Fibroblast of skin of back (primary cell): ENCODE results near the gene ATXN7L1.
A peak's percentile ranks its signal among the peaks of the same experiment; 100 is the strongest.

ENCODE experiments used
- DNase-seq: peaks from one replicate; pipeline ENCODE4 v3.0.0-alpha.2; 2013

Gene ATXN7L1

DNA sequence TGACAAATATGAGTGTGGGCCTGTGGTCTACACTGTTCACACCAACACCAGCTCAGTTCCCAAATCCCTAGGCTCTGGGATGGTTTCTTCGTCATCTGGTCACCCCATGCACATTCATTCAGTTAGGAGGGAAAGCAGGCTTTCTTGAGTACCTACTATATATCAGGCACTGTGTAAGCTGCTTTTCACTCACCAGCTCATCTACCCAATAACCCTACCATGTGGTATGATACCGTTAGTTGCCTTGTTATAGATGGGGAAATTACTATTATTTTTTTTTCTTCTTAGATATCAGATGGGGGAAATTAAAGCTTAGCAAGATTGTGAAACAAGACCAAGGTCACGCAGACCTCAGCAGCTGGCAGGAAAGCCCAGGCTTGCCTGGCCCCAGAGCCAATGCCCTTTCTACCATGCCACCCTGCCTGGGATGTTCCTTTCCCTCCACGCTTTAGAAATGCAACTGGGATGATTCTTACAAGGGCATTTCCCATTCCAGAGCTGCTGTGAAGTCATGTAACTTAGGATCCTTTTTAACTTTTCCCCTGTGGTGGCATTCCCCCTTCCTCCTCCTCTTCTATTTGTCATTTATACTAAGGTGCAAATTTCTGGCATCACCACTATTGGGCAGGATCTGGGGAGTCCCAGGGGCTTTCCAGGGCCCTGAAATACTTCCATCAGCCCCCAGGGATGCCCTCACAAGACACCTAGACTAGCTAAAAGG lies 202.0 kb downstream of the ATXN7L1 start:
- no peak for DNase-seq

DNA sequence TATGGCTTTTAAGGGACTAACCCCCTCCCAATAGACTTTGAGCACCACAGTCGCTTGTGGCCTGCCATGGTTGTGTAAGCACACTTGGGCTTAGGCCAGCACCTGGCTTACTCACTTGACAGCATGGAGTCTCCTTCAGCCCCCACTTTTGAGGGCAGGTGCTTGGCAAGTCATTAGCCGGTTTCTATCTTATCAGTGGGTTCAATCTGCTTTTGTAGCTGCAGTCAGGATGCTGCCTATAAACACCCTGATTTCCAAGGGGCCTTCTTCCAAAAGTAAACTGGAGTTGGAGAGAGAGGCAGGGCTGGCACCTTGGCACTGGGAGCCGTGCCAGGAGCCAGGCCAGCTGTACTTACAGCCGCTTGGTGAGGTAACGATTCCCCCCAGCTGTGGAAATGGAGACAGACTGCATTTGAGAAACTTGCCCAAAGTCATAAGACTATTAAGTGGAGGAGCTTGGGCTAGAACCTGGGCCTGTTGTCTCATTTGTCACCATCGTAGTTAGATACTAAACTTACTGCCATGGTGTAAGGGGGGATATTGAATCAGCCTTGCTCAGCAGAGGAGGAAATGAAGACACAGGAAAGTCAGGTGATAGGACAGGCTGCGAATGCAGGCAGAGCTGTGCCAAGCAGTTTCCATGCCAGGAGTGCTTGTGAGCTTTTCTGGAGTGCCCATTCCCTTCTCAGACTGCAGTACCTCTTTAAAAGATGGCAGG lies 202.9 kb downstream of the ATXN7L1 start:
- no peak for DNase-seq

DNA sequence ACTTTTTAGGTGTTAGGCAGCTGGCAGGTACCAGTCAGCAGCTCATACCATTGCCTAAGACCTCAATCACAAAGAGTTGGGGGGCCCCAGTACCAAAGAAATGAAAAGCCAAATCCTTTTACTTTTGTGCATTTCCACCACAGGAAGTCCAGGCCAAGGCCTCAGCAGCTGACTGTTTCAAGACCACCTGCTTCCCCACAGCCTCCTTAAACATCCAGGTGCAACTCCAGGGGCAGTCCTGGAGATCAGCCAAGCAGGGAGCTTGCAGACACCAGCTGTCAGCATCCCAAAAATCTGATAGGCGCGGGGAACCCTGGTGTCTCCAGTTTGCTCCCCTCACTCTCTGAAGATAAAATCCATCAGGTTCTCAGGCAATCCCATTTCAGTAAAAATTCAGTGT lies 203.6 kb downstream of the ATXN7L1 start:
- no peak for DNase-seq

DNA sequence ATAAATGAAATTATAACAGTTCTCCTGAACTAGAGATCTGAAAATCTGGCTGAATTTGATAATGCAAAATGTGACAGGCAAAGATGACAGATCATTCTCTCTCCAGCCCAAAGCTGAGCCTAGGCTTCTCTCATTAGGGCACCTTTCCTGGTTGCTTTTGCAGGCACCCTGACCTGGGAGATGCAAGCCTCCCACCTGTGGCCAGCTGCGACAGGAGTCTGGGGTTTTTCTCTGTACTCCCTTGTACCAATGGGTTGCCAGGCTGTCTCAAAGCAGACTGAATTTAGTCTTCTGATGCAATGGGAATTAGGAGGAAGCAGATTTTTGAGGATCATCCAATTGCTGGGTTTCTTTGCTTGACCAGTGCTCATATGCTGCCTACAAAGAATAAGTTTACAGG lies 210.1 kb downstream of the ATXN7L1 start:
- DNase-seq, result no peak

DNA sequence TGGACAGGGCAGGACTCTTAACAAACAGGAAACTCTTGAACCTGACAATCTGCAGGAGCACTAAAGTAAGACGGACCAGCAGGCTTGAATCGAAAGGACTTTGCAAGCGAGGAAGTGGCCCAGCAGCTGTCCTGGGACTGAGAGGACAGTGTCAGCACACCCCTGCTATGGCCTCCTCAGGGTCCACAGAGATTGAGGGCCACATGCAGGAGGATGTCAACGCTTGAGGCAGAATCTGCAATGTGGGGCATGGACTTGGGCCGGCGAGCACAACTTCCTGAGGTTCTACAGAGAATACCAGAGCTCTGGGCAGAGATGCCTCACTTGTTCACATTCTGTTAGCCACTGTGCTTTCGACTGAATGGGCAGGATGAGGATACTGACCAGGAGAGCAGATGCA lies 210.7 kb downstream of the ATXN7L1 start:
- DNase-seq, result no peak

DNA sequence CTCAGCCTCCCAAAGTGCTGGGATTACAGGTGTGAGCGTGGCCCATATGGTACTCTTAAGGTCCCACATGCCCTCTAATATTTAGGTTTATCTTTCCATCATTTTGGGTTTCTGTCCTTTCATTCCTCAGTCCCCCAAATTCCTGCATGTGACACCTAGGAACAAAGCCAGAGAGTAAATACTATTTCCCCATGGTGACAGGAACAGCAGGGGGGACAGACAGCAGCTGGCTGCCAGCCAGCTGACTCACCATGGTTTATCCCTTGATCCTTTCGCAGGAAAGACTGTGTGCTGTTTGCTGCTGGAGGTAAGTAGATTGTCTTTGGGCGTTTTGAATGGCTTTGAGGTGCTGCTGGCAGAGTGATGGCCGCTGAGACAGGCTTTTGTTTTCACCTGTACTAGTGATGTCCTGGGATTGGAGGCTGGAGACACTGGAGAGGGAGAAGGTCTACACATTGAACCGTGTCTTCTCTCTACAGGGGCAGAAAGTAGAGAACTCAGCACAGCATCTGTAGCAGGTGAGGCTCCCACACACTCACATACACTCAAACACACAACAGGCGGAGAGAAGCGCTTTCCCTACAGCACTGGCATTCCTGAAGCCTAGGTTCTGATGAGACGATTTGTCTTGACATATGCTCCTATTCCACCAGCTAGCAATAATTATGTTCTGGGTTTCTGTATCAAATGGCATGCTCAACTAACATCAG lies 211.4 kb downstream of the ATXN7L1 start:
- peak; percentile 66 for DNase-seq

DNA sequence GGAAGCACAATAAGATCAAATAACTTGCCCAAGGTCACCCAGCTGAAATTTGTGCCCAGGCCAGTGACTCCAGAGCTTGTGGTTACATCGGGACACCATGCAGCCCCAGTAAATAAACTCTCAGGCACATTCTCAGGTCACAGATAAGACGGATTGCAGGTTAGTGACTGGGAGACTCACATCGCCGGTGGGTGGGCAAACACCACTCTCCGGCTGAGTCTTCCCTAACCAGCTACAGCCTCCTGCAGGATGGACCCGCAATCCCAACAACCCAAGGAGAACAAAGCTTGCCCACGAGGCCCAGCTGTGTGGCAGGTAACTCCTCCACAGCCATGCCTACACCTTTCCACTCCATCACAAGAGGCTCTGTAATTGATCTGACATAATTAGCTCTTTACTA lies 213.4 kb downstream of the ATXN7L1 start:
- DNase-seq, result no peak

DNA sequence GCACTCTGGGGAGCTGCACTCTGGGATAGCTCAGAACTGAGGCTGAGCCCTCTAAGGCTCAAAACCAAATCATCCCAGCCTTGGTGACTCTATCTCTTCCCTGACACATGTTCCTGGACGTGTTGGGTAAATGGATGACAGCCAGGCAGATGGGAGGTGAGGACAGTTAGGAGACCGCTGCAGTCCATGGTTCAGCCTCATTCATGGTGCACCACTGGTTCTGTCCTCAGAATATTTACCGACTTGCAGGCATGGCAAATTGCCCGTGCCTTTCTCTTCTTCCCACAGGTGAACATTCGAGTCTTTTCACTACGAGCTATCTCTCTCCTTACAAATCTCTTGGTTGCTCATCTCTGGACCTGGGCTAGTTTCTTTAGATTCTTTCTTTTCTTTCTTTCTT lies 214.8 kb downstream of the ATXN7L1 start:
- no peak for DNase-seq

DNA sequence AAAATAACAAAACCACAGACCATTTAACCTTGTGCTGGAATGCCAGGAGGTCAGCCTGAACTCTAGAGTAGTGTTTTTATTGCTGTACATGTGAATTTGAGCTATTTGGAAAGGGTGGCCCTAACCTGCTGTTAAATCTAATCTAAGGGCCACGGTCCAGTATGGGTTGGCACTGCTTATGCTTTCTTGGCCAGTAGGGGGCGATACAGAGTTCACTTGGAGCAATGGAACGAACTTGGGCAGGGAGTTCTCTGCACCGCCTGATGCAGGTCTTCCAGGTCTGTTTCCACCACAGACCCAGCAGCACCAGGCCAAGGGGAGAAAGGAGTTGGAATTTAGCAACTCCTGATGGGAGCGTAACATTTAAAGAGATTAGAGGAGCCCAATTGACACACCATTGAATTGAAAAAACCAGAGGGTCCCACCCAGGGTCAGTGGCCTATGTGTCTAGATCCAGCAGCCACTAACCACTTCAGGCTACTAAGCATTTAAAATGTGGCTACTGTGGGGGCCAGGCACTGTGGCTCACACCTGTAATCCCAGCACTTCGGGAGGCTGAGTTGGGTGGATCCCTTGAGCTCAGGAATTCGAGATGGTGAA lies 219.4 kb downstream of the ATXN7L1 start:
- DNase-seq, result peak; percentile 12

DNA sequence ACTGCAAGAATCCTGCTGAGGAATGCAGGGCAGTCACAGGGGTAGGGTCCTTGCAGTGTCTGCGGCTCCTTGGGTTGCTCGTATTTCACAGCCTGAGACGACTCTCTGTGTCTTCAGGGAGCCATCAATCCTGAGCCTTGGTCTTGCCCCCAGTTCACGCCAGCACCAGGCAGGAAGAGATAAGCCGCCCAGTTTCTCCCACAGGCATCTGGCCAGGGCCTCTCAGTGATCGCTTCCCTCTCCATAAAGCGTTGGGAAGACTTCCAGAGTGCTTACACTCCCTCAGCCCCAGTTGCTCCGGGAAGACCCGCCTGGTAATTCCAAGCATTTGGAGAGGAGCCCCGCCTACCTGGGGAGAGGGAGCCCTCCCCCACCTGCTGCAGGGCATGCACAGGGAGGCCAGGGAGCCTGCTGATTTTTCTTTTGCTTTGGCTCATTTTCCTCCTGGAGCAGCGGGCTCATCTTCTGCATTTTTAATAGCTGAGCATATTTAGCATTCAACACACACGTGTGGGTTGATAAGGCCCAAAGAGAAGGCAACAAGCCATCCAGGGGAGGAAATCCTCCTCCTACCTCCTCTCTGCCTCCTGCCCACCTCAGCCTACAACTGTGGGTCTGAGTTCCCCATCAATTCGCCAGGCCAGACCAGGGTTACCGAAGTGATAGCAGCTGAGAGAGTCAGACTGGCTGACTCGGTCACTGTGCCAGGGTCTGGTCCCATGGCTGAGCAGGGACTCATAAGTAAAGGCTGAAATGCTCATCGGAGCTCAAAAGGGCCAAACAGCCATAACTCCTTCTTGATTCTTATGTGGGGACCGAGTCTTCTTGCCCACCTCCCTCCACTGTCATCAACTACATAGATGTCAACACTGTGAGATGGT lies 220.7 kb downstream of the ATXN7L1 start:
- DNase-seq, result no peak

DNA sequence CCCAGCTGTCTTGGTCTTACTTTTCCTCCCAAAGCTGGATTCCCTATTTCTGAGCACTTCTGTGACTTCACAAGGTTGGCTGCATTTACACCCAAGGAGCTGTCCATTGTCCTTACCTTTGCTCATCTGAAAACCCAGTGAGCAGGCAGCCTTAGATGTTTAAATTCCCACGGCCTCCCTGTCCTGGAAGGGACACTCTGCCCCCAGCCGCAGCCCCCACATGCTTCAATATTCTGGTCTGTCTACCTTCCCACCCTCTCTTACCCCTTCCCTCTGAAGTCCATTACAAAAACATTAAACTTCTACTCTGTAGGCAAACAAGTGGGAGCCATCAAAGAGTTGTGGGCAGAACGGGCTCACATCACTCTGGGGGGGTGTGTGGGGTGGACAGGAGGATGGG lies 221.3 kb downstream of the ATXN7L1 start:
- peak; percentile 50 for DNase-seq

DNA sequence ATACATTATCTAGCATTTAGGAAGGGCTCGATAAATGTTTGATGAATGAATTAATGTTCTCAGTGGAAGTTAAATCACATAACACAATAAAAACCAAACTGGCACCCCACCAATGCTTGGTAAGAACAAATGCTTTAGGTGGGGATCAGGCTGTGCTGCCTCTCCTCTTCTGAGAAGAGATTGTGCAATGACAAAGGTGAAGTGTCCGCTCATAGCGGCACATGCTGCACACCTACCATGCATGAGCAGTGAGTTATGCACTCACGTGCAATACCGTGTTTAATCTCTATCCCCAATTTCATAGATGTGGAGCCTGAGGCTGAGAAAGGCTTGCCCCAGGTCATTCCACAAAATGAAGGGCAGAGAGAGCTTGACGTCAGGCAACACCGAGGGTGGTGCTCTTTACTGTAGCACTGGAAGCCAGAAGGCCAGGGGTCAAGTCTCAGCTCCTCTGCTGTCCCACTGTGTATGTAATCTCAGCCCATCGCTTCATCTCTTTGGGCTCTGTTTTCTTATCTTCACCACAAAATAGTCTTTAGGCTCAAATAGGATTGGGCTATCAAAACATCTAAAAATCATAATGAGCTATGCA lies 222.2 kb downstream of the ATXN7L1 start:
- no peak for DNase-seq

DNA sequence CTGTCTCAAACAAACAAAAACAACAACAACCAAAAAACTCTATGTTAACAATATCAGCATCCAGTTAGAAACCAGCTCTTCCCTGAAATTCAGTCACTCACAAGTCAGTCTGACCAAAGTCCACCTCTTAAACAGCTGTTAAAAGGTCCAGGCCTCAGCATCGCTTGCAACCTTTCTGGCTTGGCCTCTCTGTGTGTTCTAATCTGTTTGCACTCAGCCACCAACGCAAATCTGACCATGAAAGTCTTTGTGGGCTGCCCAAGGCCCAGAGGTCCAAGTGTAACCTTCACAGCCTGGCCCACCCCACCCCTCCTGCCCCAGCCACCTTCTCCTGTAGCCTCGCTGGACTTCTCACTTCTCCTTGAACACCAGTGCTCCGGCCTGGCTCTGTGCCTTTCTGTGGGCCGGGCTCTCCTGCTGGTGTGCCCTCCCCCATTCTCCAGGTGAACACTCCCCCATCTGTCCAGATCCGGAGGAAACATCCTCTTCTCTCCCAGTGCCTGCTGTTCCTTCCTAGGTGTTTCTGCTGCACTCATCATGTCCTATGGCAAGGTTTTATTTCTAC lies 222.9 kb downstream of the ATXN7L1 start:
- no peak for DNase-seq

DNA sequence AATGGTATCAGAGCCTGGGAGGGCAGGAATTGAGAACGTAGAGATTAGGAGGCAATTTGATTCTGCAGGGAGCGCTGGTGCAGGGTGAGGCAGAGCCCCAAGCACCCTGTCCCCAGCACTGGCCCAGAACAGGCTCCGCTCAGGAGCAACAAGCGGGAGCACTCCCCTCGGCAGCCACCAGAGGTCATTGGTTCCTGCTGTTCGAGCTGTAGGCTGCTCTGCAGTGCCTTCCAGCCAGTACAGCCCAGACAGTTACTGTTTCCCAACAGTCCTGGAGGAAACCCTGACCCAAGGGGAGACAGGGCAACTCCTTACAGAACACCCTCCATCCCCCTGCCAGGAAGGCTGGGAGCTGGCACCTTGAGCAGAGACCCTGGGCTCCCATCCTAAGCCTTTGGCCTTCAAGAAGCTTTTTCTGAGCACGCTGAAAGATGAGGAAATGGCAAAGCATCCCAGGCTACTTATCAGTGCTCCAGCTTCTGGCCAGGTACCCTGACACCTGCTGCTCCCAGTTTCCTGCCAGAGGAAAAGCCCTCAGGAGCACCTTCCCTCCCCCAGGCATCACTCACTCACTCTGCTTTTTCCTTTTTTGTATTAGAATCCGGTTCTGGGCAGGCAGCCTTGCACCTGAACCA lies 223.9 kb downstream of the ATXN7L1 start:
- DNase-seq, result peak; percentile 56

DNA sequence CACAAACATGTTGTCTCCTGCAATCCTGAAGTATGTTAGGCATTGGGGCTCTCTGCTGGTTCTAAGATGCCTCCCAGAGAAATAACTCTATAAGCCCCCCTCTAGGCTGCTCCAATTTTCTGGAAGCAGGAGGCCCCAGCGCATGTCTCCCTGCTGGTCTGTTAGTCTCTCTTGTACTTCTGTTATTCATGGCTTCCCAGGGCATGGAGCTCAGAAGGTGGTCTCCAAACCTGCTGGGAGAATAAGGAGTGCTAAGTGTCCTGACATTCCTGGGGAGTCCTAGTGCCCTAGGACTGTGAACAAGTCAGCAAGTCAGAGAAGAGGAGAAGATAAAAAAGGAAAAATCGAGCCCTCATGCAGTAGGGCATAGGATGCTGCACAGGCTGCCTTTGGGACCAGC lies 224.6 kb downstream of the ATXN7L1 start:
- no peak for DNase-seq

DNA sequence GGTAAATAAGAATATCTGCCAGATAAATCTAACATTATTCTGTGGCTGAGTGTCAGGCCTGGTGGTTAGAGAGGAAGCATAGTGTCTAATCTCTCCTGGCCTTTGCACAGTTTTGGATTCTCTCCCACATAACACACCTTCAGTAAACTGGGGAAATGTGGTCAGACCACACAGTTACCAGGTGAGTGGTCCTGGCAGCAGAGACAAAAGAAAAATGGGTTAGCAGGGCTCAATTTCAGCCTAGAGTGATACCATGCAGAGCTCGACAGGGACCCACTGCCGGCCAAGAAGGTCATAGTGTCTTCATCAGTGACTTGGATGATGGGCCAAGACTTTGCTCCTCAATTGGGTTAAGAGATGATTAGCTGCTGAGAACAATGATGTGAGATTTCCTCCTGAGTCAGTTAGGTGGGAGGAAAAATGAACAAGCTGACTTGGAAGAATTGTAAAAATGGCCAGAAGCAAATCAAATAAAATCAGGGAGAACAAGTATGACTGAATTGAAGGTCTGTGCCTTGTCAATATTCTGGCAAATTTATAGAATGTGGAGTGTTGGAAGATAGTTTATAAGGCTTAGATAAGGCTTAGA lies 225.9 kb downstream of the ATXN7L1 start:
- DNase-seq, result no peak

DNA sequence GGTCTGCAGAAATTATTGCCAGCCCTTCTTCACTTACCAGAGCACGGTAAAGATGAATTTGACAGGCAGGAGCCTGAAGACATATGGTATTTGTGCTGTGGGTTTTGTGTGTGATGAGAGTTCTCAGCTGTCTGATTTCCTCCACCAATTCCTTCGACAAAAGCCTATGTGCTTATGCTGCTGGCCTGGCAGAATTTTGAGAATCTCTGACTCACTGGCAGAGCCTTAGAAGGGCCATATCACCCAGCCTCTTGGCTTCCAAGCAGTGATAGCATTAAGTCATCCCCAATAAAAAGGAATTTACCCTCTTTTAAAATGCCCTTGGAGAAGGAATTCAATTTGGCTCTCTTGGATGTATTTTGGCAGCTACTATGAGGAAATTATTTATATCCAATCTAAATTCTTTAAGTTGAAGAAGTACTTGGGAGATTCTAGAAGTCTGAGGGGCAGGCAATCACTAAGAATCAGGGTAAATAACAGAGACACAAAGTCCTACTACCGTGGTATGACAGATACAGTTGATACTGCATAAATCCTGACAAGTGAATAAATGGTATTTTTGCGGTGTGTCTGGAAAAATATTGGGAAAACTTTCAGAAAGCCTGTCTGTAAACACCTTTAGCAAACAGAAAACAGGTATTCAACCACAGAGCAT lies 226.5 kb downstream of the ATXN7L1 start:
- peak; percentile 63 for DNase-seq

DNA sequence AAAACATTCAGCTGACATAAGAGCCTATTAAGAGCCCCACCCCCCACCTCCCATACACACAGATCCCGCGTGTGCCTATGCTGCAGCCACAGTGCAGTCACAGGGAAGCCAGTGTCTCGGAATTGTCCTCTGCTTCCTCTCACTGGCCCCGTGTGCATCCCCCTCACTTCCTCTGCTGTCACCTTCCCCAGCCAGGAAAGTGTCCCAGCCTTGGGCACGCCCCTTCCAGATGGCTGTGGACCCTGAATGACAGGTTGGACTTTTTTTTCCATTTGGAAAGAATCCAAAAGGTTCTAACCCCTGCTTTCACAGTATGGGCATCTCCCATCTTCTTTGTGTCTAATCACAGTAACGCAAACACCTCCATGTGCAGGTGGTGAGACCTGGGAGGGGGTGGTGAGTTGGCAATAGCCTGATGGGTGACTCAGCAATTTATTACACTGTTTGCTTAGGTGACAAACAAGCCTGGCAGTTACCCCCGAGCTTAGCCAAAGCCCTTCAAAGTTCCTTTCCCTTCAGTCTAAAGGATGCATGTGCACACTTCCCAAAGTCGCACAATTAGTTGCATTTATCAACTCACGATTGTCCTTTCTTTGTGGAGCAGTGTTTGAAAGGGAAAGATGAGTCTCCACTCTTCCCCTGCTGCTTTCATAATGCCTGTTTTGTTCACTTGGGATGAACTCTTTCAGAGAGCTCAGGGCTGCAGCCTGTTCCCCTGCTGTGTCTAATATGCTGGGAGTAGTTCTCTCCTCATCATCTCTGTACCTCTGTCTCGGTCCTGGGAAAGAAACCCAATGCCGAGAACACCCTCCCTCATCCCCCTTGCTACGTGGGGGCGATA lies 227.6 kb downstream of the ATXN7L1 start:
- no peak for DNase-seq

DNA sequence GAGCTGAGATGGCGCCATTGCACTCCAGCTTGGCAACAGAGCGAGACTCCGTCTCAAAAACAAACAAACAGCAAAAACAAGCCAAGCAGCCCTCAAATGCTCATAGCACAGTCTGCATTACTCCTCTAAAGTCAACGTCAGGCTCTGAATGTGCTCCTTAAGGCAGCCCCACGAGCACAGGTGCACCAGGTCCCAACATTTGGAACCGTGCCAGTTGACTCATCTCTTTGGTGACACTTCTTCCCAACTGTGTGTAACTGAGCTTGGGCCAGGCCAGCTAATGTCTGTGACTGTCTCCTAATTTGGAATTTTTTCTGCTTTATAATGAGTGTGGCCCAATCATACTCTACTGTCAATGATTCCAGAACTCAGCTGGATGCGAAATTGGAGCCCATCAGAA lies 228.8 kb downstream of the ATXN7L1 start:
- no peak for DNase-seq
